A673 (cell line): ENCODE measurements around the gene CDK14.

Experiments
- EZH2 ChIP-seq: fragments of 200-600 bp; sonication (generic); IDR thresholded peaks from 2 replicates; pipeline ENCODE4 v1.6.1; 2017; ENCODE audit warnings: borderline replicate concordance, low read depth, mild to moderate bottlenecking, mixed read lengths, antibody characterized with exemption, low read length; ENCODE audit not compliant: poor library complexity, severe bottlenecking
- TF ChIP-seq, protein P1 (sequence below): fragments of 300-800, 200-600 bp; sonication (generic); conservative IDR thresholded peaks from 2 replicates; pipeline ENCODE4 v1.5.1; 2017; ENCODE audit warnings: low read depth, mild to moderate bottlenecking, antibody characterized with exemption, low read length, moderate library complexity, mixed read lengths

DNA sequence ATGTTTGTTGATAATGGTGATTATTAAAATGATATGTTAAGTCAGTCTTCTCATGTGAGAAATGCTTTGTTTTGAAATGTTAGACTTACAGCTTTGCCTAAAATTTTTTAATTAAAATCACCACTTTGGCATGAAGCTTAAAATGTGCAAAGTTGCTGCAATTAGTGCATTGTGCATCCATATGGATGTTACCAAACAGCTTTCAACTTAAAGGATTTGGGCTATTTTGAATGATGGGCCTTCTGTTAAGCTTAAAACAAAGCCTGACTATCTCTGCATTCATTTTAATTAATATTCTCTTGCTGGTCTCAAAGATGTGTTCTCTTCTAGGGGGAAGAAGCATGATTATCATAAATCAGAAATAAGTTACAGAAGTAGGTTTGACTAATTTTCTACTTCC lies 603.5 kb downstream of the CDK14 start:
- TF ChIP-seq, protein P1, sequence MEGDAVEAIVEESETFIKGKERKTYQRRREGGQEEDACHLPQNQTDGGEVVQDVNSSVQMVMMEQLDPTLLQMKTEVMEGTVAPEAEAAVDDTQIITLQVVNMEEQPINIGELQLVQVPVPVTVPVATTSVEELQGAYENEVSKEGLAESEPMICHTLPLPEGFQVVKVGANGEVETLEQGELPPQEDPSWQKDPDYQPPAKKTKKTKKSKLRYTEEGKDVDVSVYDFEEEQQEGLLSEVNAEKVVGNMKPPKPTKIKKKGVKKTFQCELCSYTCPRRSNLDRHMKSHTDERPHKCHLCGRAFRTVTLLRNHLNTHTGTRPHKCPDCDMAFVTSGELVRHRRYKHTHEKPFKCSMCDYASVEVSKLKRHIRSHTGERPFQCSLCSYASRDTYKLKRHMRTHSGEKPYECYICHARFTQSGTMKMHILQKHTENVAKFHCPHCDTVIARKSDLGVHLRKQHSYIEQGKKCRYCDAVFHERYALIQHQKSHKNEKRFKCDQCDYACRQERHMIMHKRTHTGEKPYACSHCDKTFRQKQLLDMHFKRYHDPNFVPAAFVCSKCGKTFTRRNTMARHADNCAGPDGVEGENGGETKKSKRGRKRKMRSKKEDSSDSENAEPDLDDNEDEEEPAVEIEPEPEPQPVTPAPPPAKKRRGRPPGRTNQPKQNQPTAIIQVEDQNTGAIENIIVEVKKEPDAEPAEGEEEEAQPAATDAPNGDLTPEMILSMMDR: no peak
- no peak for TF ChIP-seq EZH2
